Fibroblast of villous mesenchyme (primary cell): ENCODE data around the gene RSPO4. TPM values are rescaled to one million over a fixed set of nuclear protein-coding genes. Genes with fewer than 3 reads are reported as not detected.
"Not testable (repeated sequence)": the region's sequence is repeated elsewhere in the genome, so short reads cannot be mapped to it uniquely, and the experiment has no call there.

Source experiments
- DNase-seq: peaks from one replicate; pipeline ENCODE4 v3.0.0-alpha.2; 2010; ENCODE audit warnings: low read depth
- H3K4me3 ChIP-seq: 2 replicates; pipeline ENCODE4 v1.5.1; 2011; ENCODE audit warnings: low read depth, mild to moderate bottlenecking, low read length
- CTCF ChIP-seq: IDR thresholded peaks from 2 replicates; pipeline ENCODE4 v1.5.1; 2012; ENCODE audit warnings: low read depth, mild to moderate bottlenecking, low read length; ENCODE audit not compliant: insufficient read depth
- total RNA-seq: library from RNA; depleted of rRNA; stranded (reverse); fragments of >200 nt; gene quantifications from 2 replicates; pipeline ENCODE4 v1.2.3, GENCODE V29; 2012

The RSPO4 gene
- total RNA-seq, 1 donor, result not detected

- DNase-seq, result no peak
- H3K4me3 ChIP-seq, result no peak overlapping the region
- TF ChIP-seq CTCF, result no peak
These were observed 33.4 kb upstream of the RSPO4 start for GRCh38 chr20:1035466-1035865.

GRCh38 chr20:1034415-1034789, 32.3 kb upstream of the RSPO4 start:
- no peak for DNase-seq
- TF ChIP-seq CTCF, result no peak
- no peak overlapping the region for H3K4me3 ChIP-seq

- H3K4me3 ChIP-seq, result no peak overlapping the region
- no peak for TF ChIP-seq CTCF
- DNase-seq, result peak; percentile 1
These were observed 31.8 kb upstream of the RSPO4 start for GRCh38 chr20:1033751-1034414.

- TF ChIP-seq CTCF, result no peak
- H3K4me3 ChIP-seq, result no peak overlapping the region
- no peak for DNase-seq
These were observed 27.9 kb upstream of the RSPO4 start for GRCh38 chr20:1029980-1030379.

- not testable (repeated sequence) for DNase-seq, H3K4me3 ChIP-seq
These were observed 24.1 kb upstream of the RSPO4 start for GRCh38 chr20:1026214-1026613.

- no peak for DNase-seq
- H3K4me3 ChIP-seq, result no peak overlapping the region
- no peak for TF ChIP-seq CTCF
These were observed 20.8 kb upstream of the RSPO4 start for GRCh38 chr20:1022871-1023270.

- no peak for DNase-seq
- H3K4me3 ChIP-seq, result no peak overlapping the region
- TF ChIP-seq CTCF, result no peak
These were observed 18.5 kb upstream of the RSPO4 start for GRCh38 chr20:1020614-1021013.
